SK-N-SH treated with all-trans-retinoic acid at 6 μM for 48 hours (cell line): ENCODE data around the gene PDZD2.

Experiments
- ATAC-seq: fragments of 200-7000 bp; cut with Tn5 transposase; 3 replicates; pipeline ENCODE4 v1.9.1; 2020; ENCODE audit warnings: mild to moderate bottlenecking, moderate library complexity
- ARNTL ChIP-seq: fragments of 450-650 bp; formaldehyde crosslinking; IDR thresholded peaks from 2 replicates; pipeline ENCODE4 v1.5.0; 2020; ENCODE audit warnings: low read depth, mild to moderate bottlenecking, moderate library complexity, borderline replicate concordance
- BACH2 ChIP-seq: fragments of 250-450 bp; sonication (Bioruptor Pico); IDR thresholded peaks from 2 replicates; pipeline ENCODE4 v1.9.0; 2021; ENCODE audit warnings: mild to moderate bottlenecking, borderline replicate concordance
- ESRRG ChIP-seq: fragments of 250-450 bp; sonication (Bioruptor Pico); IDR thresholded peaks from 2 replicates; pipeline ENCODE4 v1.6.1; 2021; ENCODE audit warnings: mild to moderate bottlenecking
- ISL1 ChIP-seq: fragments of 250-450 bp; sonication (Bioruptor Pico); IDR thresholded peaks from 2 replicates; pipeline ENCODE4 v2.1.2; 2022; ENCODE audit warnings: mild to moderate bottlenecking, moderate library complexity
- OSR1 ChIP-seq: fragments of 250-450 bp; sonication (Bioruptor Pico); IDR thresholded peaks from 2 replicates; pipeline ENCODE4 v1.8.0; 2022; ENCODE audit warnings: moderate library complexity, mild to moderate bottlenecking, inconsistent platforms
- POU6F1 ChIP-seq: fragments of 250-450 bp; sonication (Bioruptor Pico); IDR thresholded peaks from 2 replicates; pipeline ENCODE4 v1.8.0; 2021; ENCODE audit warnings: low read depth, mild to moderate bottlenecking, moderate library complexity, borderline replicate concordance
- PPARA ChIP-seq: fragments of 250-450 bp; sonication (Bioruptor Pico); IDR thresholded peaks from 2 replicates; pipeline ENCODE4 v1.5.0; 2020; ENCODE audit warnings: mild to moderate bottlenecking, borderline replicate concordance
- SNAI2 ChIP-seq: fragments of 250-450 bp; sonication (Bioruptor Pico); IDR thresholded peaks from 2 replicates; pipeline ENCODE4 v1.5.0; 2020; ENCODE audit warnings: mild to moderate bottlenecking, moderate library complexity
- TCF4 ChIP-seq: fragments of 250-450 bp; sonication (Bioruptor Pico); IDR thresholded peaks from 2 replicates; pipeline ENCODE4 v1.8.0; 2021; ENCODE audit warnings: mild to moderate bottlenecking, moderate library complexity, borderline replicate concordance
- TSHZ2 ChIP-seq: fragments of 250-450 bp; sonication (Bioruptor Pico); IDR thresholded peaks from 2 replicates; pipeline ENCODE4 v1.5.0; 2020; ENCODE audit warnings: mild to moderate bottlenecking, moderate library complexity
- ZC3H10 ChIP-seq: fragments of 250-450 bp; sonication (Bioruptor Pico); IDR thresholded peaks from 2 replicates; pipeline ENCODE4 v1.5.1; 2021; ENCODE audit warnings: mild to moderate bottlenecking, moderate library complexity
- ZFP3 ChIP-seq: fragments of 250-450 bp; sonication (Bioruptor Pico); IDR thresholded peaks from 2 replicates; pipeline ENCODE4 v1.5.0; 2020; ENCODE audit warnings: mild to moderate bottlenecking, moderate library complexity
- ZFP30 ChIP-seq: fragments of 450-650 bp; formaldehyde crosslinking; IDR thresholded peaks from 2 replicates; pipeline ENCODE4 v1.5.0; 2022; ENCODE audit warnings: mild to moderate bottlenecking, moderate library complexity
- ZNF565 ChIP-seq: fragments of 450-650 bp; formaldehyde crosslinking; conservative IDR thresholded peaks from 2 replicates; pipeline ENCODE4 v1.5.0; 2020; ENCODE audit warnings: low read depth, mild to moderate bottlenecking, moderate library complexity
- ZNF70 ChIP-seq: fragments of 450-650 bp; formaldehyde crosslinking; IDR thresholded peaks from 2 replicates; pipeline ENCODE4 v1.5.0; 2020; ENCODE audit warnings: mild to moderate bottlenecking, moderate library complexity
- TF ChIP-seq, protein P1 (sequence below): fragments of 250-450 bp; sonication (Bioruptor Pico); IDR thresholded peaks from 2 replicates; pipeline ENCODE4 v1.5.1; 2020; ENCODE audit warnings: low read depth, mild to moderate bottlenecking, moderate library complexity
- TF ChIP-seq, protein P2 (sequence below): fragments of 250-450 bp; sonication (Bioruptor Pico); IDR thresholded peaks from 2 replicates; pipeline ENCODE4 v1.8.0; 2020; ENCODE audit warnings: mild to moderate bottlenecking, moderate library complexity, borderline replicate concordance

The PDZD2 gene

GRCh38 chr5:31986101-31986500 lies 347.2 kb downstream of the PDZD2 start (continued):
- TF ChIP-seq, protein P1, sequence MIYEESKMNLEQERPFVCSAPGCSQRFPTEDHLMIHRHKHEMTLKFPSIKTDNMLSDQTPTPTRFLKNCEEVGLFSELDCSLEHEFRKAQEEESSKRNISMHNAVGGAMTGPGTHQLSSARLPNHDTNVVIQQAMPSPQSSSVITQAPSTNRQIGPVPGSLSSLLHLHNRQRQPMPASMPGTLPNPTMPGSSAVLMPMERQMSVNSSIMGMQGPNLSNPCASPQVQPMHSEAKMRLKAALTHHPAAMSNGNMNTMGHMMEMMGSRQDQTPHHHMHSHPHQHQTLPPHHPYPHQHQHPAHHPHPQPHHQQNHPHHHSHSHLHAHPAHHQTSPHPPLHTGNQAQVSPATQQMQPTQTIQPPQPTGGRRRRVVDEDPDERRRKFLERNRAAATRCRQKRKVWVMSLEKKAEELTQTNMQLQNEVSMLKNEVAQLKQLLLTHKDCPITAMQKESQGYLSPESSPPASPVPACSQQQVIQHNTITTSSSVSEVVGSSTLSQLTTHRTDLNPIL (CRISPR knock-in tag) = no peak
- TF ChIP-seq ZFP3 (CRISPR knock-in tag) = no peak
- no peak for TF ChIP-seq POU6F1 (CRISPR knock-in tag)
- no peak for TF ChIP-seq BACH2 (CRISPR knock-in tag)
- TF ChIP-seq TSHZ2 (CRISPR knock-in tag) = no peak

DNA sequence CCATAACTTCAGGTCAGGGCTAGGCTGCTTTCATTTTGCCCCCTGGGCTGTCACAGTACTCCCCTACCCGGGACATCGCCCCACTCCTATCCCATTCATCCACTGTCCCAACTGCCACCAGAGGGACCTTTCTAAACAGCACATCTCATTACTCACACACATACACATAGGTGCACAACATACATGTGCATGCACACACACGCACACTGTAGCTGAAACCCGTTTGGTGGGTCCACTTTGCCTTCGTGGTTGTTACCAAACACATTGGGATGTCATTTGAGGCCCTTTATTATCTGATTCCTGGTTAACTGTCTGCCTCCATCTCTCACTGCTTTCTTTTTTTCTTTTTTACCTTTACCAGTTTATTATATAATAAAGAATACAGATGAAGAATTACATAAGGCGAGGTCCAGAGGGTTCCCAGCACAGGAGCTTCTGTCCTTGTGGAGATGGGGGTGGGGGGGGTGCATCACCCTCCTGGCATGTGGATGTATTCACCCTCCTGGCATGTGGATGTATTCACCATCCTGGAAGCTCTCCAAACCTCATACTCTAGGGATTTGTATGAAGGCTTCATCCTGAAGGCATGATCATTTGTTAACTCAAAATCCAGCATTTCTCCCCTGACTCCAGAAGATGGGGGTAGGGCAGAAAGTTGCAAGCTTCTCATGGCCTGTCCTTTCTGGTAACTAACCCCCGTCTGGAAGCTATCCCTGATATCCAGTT lies 349.2 kb downstream of the PDZD2 start:
- ATAC-seq = peak; percentile 92
- TF ChIP-seq, protein P1 (CRISPR knock-in tag) = peak; percentile 20; the same call in 1 of the 2 replicates
- TF ChIP-seq ZC3H10 (CRISPR knock-in tag) = no peak
- TF ChIP-seq ISL1 (CRISPR knock-in tag) = peak; percentile 23; the same call in 1 of the 2 replicates
- no peak for TF ChIP-seq TCF4 (CRISPR knock-in tag)
- no peak for TF ChIP-seq SNAI2 (CRISPR knock-in tag)
- TF ChIP-seq ZNF70 (CRISPR knock-in tag) = no peak

DNA sequence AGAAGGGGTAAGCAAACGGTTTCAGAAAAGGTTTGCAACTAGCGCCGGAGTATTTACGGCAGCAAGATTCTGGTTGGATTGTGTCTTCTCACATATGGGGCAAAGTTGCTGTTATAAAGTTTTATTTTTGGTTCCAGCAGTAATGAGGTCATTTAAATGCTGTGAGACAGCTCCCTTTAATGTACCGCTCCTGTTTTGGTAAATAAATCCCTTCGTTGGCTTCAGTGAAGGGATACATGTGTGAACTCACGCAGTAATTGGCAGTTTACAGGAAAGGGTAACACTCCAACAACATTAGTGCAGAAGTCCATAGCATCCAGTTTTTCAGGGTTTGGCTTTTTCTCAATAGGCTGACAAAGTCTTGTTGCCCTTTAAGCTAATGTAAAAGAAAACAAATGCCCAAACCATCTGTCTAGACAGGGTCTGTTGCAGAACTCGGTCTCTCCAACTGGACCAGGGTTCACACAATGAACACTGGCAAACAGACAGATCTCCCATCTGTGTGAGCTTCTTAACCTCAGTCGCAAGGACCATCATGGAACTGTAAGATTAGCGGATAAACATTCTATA lies 351.2 kb downstream of the PDZD2 start:
- TF ChIP-seq SNAI2 (CRISPR knock-in tag) (no peak), PPARA (CRISPR knock-in tag) (no peak), ARNTL (no peak), ZC3H10 (CRISPR knock-in tag) (no peak), ZFP30 (CRISPR knock-in tag) (no peak), ZFP3 (CRISPR knock-in tag) (no peak), ZNF565 (CRISPR knock-in tag) (no peak), ESRRG (no peak), OSR1 (CRISPR knock-in tag) (no peak), ISL1 (CRISPR knock-in tag) (no peak), TCF4 (CRISPR knock-in tag) (no peak), BACH2 (CRISPR knock-in tag) (no peak)
- TF ChIP-seq, protein P1 (CRISPR knock-in tag) = no peak
- TF ChIP-seq, protein P2, sequence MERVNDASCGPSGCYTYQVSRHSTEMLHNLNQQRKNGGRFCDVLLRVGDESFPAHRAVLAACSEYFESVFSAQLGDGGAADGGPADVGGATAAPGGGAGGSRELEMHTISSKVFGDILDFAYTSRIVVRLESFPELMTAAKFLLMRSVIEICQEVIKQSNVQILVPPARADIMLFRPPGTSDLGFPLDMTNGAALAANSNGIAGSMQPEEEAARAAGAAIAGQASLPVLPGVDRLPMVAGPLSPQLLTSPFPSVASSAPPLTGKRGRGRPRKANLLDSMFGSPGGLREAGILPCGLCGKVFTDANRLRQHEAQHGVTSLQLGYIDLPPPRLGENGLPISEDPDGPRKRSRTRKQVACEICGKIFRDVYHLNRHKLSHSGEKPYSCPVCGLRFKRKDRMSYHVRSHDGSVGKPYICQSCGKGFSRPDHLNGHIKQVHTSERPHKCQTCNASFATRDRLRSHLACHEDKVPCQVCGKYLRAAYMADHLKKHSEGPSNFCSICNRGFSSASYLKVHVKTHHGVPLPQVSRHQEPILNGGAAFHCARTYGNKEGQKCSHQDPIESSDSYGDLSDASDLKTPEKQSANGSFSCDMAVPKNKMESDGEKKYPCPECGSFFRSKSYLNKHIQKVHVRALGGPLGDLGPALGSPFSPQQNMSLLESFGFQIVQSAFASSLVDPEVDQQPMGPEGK (CRISPR knock-in tag) = no peak
- TF ChIP-seq, all 23 proteins: peak for 0
- ATAC-seq = no peak
